Urinary bladder (tissue), 4 donors: Measurements from ENCODE around the gene ERH. TPM values are rescaled to one million over a fixed set of nuclear protein-coding genes. Genes with fewer than 3 reads are reported as not detected.
A peak's percentile ranks its signal among the peaks of the same experiment; 100 is the strongest.
"Not testable (repeated sequence)": the region's sequence is repeated elsewhere in the genome, so short reads cannot be mapped to it uniquely, and the experiment has no call there.

Experiments used
- DNase-seq: peaks from one replicate; pipeline ENCODE4 v3.0.0-alpha.2; 2015; ENCODE audit errors: extremely low spot score
- H3K27ac ChIP-seq: one replicate; pipeline ENCODE4 v1.5.1; 2013; ENCODE audit warnings: low read depth, mild to moderate bottlenecking, moderate library complexity
- H3K36me3 ChIP-seq: one replicate; pipeline ENCODE4 v1.6.1; 2013; ENCODE audit warnings: mild to moderate bottlenecking, moderate library complexity; ENCODE audit not compliant: insufficient read depth
- H3K4me1 ChIP-seq: one replicate; pipeline ENCODE4 v1.6.1; 2013; ENCODE audit warnings: mild to moderate bottlenecking, moderate library complexity; ENCODE audit not compliant: insufficient read depth
- H3K4me3 ChIP-seq: one replicate; pipeline ENCODE4 v1.5.1; 2013; ENCODE audit warnings: low read depth, low read length
- WGBS: extraction: QIAGEN DNeasy Blood & Tissue Kit; methylation state at CpG from one replicate; pipeline ENCODE4 v1.1.7; 2013; 5-methylcytosine and 5-hydroxymethylcytosine counted together
- polyA plus RNA-seq: library from polyadenylated mRNA; stranded (reverse); fragments of 200-250 nt; gene quantifications from one replicate; pipeline ENCODE4 v1.2.3, GENCODE V29; 2013
- total RNA-seq: library from RNA; depleted of rRNA; stranded (reverse); fragments of >200 nt; gene quantifications from one replicate; pipeline ENCODE4 v1.2.3, GENCODE V29; 2014
- donor health status: healthy with polysubstance abuse.
- donor health status: healthy.

Gene ERH
- total RNA-seq: 131 TPM
- 135 TPM for polyA plus RNA-seq

GRCh38 chr14:69398053-69398817 is at the start of gene ERH, which contains the start of gene SLC39A9:
Gene ERH, minus strand, starts transcription at chr14:69398299. Its CDS starts 66 bp downstream, at chr14:69398233.
Gene SLC39A9, plus strand, starts transcription at chr14:69398692. Its CDS starts 678 bp downstream, at chr14:69399370.
- peak; percentile 96 for DNase-seq
- Histone ChIP-seq H3K4me1 (peaks cover 4% of the 10 kb centered on the region), H3K36me3 (peaks cover 4% of the 10 kb centered on the region), H3K4me3 (peak within 1 kb of the TSS; percentile 95), H3K27ac (peak within 1 kb of the TSS; percentile 86)
- WGBS: under 1% methylated on average over 53 of the region's 53 CpGs

DNA sequence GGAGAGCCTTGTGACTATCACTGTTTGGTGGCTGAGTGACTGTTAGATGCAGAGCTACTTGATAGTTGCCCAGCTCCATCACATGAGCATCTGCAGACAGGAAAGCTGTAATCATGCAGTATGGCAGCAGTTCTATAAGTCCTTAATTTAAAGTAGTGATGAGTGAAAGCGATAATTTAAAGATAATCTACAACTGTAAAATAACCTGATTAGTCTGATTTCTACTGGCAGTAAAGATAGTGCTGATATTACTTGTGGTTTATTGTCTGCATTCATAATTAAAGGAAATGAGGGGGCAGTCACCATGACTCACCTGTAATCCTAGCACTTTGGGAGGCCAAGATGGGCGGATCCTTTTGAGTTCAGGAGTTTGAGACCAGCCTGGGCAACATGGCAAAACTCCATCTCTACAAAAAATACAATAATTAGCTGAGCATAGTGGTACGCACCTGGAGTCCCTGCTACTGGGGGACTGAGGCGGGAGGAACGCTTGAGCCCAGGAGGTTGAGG is 45.3 kb upstream of the ERH start:
- H3K4me1 ChIP-seq: no peaks in the 10 kb centered on the region

DNA sequence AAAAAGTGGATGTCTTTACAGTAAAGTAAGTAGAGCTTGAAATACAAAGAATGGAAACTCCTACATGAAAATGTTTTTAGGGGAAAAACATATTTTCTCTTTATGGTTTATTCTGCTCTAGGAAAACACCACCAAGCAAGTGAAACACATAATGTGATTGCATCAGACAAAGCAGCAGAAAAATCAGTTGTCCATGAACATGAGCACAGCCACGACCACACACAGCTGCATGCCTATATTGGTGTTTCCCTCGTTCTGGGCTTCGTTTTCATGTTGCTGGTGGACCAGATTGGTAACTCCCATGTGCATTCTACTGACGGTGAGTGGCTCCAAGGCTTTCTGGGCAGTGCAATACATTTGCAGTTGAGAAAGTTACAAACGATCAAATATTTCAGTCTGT is 43.8 kb upstream of the ERH start:
- DNase-seq: no peak
- Histone ChIP-seq H3K4me1 (no peaks in the 10 kb centered on the region), H3K36me3 (peaks cover 1% of the 10 kb centered on the region), H3K27ac (no peak overlapping the region), H3K4me3 (no peak overlapping the region)
- WGBS: 82% methylated on average over 5 of the region's 5 CpGs

More for the DNA sequence above, 45.3 kb upstream of the ERH start:
- peaks cover 1% of the 10 kb centered on the region for H3K36me3 ChIP-seq
- 97% methylated on average over 5 of the region's 5 CpGs for WGBS
- H3K27ac ChIP-seq: no peak overlapping the region
- no peak for DNase-seq
- H3K4me3 ChIP-seq: no peak overlapping the region

- no peaks in the 10 kb centered on the region for H3K4me1 ChIP-seq
- WGBS: 91% methylated on average over 12 of the region's 12 CpGs
- DNase-seq: no peak
- no peak overlapping the region for H3K27ac ChIP-seq
- H3K4me3 ChIP-seq: no peak overlapping the region
- peaks cover 1% of the 10 kb centered on the region for H3K36me3 ChIP-seq
Measured at GRCh38 chr14:69439521-69440270, 41.6 kb upstream of the ERH start.

GRCh38 chr14:69432364-69432763 is 34.3 kb upstream of the ERH start:
- no peak for DNase-seq
- WGBS: 91% methylated on average over 2 of the region's 2 CpGs
- no peak overlapping the region for H3K27ac ChIP-seq
- no peaks in the 10 kb centered on the region for H3K36me3 ChIP-seq
- H3K4me3 ChIP-seq: no peak overlapping the region
- no peaks in the 10 kb centered on the region for H3K4me1 ChIP-seq

DNA sequence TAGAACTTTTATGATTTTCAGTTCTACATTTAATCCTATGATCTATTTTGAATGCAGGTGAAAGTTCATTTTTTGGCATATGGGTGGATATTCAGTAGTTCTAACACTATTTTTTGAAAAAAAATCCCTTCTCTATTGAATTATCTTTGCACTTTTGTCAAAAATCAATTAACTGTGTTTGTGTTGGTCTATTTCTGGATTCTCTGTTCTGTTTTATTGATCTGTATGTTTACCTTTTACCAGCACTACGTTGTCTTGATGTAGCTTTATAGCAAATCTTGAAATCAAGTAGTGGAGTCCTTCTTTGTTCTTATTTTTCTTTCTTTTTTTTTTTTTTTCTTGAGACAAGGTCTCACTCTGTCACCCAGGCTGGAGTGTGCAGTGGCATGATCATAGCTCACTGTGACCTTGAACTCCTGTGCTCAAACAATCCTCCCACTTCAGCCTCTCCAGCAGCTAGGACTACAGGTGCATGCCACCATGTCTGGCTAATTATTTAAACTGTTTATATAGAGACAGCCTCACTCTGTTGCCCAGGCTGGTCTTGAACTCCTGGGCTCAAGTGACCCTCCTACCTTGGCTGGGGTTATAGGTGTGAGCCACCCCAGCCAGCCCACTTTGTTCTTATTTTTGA is 32.3 kb upstream of the ERH start:
- H3K27ac ChIP-seq: no peak overlapping the region
- no peaks in the 10 kb centered on the region for H3K36me3 ChIP-seq
- H3K4me1 ChIP-seq: no peaks in the 10 kb centered on the region
- 92% methylated on average over 1 of the region's 1 CpG for WGBS
- no peak for DNase-seq
- H3K4me3 ChIP-seq: no peak overlapping the region

- no peak for DNase-seq
- H3K27ac ChIP-seq: no peak overlapping the region
Measured at GRCh38 chr14:69429643-69430042, 31.5 kb upstream of the ERH start.

GRCh38 chr14:69428289-69428998 is 30.3 kb upstream of the ERH start:
- DNase-seq: no peak
- Histone ChIP-seq H3K27ac (no peak overlapping the region), H3K36me3 (peaks cover 2% of the 10 kb centered on the region), H3K4me3 (no peak overlapping the region), H3K4me1 (no peaks in the 10 kb centered on the region)
- WGBS: 93% methylated on average over 6 of the region's 6 CpGs

More at GRCh38 chr14:69429643-69430042, 31.5 kb upstream of the ERH start:
- H3K4me3 ChIP-seq: no peak overlapping the region
- peaks cover under 1% of the 10 kb centered on the region for H3K36me3 ChIP-seq
- no peaks in the 10 kb centered on the region for H3K4me1 ChIP-seq

GRCh38 chr14:69427596-69427995 is 29.5 kb upstream of the ERH start:
- DNase-seq: no peak
- no peak overlapping the region for H3K27ac ChIP-seq
- WGBS: 95% methylated on average over 1 of the region's 1 CpG
- peaks cover 2% of the 10 kb centered on the region for H3K36me3 ChIP-seq
- H3K4me1 ChIP-seq: no peaks in the 10 kb centered on the region
- H3K4me3 ChIP-seq: no peak overlapping the region

- no peaks in the 10 kb centered on the region for H3K4me1 ChIP-seq
- peaks cover 2% of the 10 kb centered on the region for H3K36me3 ChIP-seq
- H3K27ac ChIP-seq: no peak overlapping the region
- no peak overlapping the region for H3K4me3 ChIP-seq
- WGBS: 88% methylated on average over 2 of the region's 2 CpGs
- DNase-seq: no peak
Measured at GRCh38 chr14:69424149-69424923, 26.2 kb upstream of the ERH start.

- Histone ChIP-seq H3K4me1 (no peaks in the 10 kb centered on the region), H3K27ac (no peak overlapping the region), H3K36me3 (peaks cover 2% of the 10 kb centered on the region), H3K4me3 (no peak overlapping the region)
- no peak for DNase-seq
- 97% methylated on average over 4 of the region's 4 CpGs for WGBS
Measured at GRCh38 chr14:69423279-69423678, 25.2 kb upstream of the ERH start.

GRCh38 chr14:69416087-69416486 is 18.0 kb upstream of the ERH start:
- not testable (repeated sequence) for DNase-seq, H3K4me3 ChIP-seq, H3K36me3 ChIP-seq, H3K27ac ChIP-seq, H3K4me1 ChIP-seq
- WGBS: 94% methylated on average over 4 of the region's 4 CpGs
